HG02588 (cell line): ENCODE results near the gene ROCK2.

ENCODE experiments used
- ATAC-seq: cut with Tn5 transposase; IDR thresholded peaks from one replicate; pipeline ENCODE4 v1.9.1; 2021; ENCODE audit warnings: mild to moderate bottlenecking, moderate library complexity; ENCODE audit not compliant: unreplicated experiment

ROCK2 gene

DNA sequence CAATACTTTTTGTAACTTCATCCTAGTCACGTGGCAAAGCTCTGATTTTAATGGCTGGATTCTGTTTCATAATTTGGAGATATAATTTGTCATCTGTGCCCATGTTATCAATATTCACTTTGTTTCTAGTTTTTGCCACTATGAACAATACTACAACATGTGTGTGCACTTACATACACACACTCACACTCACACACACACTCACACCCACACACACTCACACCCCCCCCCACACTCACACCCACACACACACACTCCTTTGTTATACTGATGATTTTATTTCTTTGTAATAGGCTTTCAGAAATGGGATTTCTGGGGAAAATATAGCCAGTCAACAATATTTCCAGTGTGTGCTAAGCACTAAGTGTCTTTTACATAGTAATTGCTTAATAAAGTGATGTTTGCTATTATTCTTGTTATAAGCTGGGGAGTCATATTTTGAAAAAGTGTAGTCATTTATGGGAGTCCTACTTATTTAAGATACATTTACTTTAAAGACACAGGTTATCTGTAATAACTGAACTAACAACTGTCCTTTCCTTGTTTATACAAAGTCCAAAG is 22.8 kb upstream of the ROCK2 start:
- ATAC-seq = no peak

- ATAC-seq = no peak
Observed at GRCh38 chr2:11366326-11366741, 21.9 kb upstream of the ROCK2 start.

- no peak for ATAC-seq
Observed at GRCh38 chr2:11365096-11365879, 20.9 kb upstream of the ROCK2 start.

- no peak for ATAC-seq
Observed at GRCh38 chr2:11364565-11364887, 20.1 kb upstream of the ROCK2 start.

DNA sequence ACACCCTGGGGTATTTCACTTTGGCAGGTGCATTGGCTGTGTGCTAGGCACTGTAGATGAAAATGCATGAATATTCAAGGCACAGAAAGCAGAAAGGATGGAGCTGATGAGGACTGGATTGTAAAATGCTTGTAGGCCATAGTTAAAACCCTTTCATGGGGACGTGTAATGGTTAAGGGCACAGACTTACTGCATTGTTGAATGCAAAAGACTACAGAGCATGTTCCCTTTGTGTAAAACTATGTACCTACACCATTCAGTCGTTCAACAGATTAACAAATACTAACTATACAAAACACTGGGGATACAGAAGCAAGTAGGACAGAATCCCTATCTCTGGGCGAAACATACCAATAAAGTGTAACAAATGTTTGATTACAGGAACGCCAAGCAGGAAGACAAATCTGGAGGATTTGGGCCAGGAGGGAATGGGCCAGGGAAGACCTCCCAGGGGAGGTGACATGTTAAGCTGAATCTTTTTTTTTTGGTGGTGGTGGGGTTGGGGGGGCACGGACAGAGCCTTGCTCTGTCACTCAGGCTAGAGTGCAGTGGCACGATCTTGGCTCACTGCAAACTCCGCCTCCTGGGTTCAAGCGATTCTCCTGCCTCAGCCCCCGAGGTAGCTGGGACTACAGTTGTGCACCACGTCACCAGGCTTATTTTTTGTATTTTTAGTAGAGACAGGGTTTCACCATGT is 19.6 kb upstream of the ROCK2 start:
- no peak for ATAC-seq

DNA sequence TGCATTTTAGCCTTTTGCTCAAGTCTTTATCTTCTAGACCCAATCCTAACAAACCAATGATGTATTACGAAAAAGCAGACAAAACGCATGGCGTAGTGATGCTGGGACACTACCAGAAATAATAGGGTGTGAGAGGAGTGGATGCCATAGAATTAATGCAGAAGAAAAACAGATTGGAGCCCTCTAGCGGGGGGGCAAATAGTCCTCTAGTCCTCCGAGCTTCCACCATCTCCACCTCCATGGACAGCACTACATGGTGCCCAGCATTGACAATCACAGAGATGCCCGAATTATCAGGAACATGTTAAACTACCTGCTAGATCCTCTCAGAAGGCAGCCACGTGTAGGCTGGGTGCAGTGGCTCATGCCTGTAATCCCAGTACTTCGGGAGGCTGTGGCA is 15.4 kb upstream of the ROCK2 start:
- ATAC-seq = no peak

- no peak for ATAC-seq
Observed at GRCh38 chr2:11357428-11357972, 13.1 kb upstream of the ROCK2 start.

DNA sequence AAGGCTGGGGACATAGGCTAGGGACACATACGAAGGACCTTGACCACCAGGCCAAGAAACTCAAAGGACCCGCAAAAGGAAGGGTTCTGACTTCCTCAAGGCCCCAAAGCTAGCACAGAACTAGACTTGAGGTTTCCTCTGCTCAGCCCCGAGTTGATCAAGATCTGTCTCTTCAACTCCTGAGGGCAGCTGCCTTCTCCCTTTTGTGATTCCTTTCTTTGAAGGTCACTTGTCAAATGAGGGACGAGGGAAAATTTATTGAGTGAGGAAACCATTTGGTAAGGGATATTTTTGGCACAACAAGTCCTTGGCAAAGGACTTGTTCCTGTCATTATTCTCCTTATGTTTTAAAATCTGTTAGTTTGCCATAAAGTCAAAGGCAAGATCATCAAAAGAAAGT is 12.3 kb upstream of the ROCK2 start:
- ATAC-seq = no peak

DNA sequence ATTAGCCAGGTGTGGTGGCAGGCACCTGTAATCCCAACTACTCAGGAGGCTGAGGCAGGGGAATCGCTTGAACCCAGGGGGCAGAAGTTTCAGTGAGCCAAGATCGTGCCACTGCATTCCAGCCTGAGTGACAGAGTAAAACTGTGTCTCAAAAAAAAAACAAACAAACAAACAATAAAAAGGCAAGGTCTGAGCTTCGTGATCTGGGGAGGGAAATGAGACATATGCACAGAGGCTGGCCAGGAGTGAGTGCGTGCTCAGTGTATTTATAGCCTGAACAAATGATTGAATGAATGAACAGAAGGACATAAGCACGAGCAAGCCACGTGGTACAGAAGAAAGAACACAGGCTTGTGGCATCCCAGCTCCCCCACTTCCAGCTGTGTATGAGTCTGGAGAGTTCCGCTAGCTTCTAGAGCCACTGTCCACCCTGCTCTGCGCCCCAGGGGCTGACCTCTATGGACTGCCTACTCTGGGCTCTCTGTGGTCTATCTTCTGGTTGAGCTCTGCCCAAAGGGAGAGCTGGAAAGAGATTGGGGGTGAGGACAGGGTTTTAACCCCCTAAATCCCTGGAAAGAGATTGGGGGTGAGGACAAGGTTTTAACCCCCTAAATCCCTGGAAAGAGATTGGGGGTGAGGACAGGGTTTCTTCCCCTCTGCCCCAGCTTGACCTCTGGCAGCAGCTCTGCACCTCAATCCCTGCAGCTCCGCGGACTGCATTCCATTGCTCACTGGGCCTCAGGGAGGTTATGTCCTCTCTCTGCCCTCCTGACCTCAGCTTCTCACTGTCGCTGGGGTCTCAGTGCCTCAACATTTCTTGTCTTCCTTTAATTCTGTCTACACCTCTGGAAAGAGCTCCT is 11.0 kb upstream of the ROCK2 start:
- no peak for ATAC-seq

- no peak for ATAC-seq
Observed at GRCh38 chr2:11354363-11355154, 10.1 kb upstream of the ROCK2 start.

DNA sequence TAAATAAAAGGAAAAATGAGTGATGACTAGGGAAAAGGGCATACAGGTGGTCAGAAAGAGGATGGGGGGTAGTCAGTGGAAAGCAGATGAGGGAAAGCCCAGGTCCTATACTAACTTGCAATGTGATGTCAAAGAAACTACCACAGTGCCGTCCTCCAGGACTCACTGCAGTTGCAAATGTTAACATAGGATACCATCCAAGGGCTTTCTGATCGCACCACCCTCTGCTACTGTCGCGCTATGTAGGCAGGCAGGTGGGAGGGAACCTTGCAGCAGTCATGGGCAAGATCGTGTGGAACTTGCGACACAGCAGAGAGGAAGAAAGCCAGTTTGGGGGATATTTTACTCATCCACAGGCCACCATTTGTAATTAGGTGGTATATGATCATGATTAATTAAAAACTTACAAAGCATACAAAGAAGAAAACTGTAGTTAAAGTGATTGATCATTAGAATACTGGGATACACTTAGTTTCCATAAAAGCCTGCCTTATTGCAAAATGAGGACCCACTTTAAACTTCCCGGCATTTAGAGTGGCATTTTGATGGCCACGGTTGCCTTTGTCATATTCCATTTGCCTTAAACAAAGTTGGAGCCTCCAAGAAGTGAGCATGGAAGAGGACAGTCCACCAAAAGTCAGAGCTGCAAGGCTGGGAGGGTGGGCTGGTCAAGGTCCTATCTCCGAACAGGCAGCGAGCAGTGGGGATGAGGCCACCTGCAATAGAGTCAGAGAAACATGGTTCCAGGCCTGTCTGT is 8.5 kb upstream of the ROCK2 start:
- no peak for ATAC-seq

GRCh38 chr2:11348209-11348749 is 3.8 kb upstream of the ROCK2 start:
- ATAC-seq = no peak

GRCh38 chr2:11347403-11347959 is 3.0 kb upstream of the ROCK2 start:
- ATAC-seq = no peak

GRCh38 chr2:11346023-11346482 is 1.6 kb upstream of the ROCK2 start:
- ATAC-seq = no peak

DNA sequence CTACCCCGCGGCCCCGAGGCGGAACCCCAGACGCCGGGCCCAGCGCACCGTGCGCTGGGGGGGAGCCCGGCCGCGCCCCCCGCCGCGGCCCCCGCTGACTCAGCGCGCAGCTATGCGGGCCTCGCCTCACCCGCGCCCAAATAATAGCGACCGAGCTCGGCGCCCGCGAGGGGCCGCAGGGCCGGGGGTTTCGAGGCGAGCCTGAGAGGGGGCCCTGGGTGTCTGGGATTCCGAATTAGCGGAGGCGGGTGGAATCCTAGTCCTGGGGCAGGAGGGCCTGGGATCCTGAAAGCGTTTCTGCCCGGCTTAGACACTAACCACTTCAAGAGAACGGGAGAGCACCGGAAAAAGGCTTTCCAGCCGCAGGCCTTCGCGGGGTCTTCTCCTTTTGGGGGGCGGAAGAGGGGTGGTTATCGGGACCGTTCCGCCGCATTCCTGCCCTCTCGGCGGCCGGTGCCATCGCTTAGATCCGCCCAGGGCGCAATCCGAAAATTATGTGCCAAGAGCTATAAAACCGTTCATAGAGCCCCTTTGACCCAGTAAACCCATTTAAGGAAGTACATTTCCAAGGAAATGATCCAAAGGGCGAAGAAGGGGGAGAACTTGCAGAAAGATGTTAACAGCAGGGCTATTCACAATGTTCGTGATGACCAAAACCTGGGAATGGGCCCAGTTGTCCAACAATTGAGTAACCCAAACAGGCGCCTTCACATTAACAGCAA is 681 bp upstream of the ROCK2 start:
- peak; percentile 38 for ATAC-seq

DNA sequence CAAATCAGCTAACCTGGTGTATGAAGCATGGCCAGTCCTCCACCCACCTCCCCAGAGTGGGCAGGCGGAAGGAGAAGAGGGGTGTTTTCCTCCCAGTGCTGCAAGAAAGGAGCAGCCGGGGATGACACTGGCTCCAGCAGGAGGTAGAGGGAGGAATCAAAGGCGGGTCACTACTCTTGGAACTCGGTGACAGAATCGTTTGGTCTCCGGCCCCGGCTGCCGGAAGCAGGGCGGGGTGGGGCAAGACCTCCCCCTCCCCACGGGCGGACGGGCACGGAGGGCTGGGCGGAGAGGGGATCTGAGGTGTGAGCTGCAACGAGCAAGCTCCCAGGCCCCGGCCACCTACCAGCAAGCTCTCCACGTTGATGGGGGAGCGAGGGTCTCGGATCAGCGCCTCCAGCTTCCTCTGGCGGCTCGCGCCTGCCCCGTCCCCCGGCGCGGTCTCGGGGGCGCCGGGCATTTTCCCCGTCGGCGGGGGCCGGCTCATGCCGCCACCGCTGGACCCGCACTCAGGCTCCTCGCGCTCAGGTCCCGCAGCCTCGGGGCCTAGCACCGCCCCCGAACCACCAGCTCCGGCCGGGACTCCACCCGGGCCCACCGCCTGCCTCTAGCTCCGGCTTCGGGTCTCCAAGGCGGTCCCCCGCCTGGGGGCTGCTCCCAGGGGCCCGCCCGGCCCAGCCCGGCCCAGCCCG is 640 bp downstream of the ROCK2 start:
- peak; percentile 29 for ATAC-seq

DNA sequence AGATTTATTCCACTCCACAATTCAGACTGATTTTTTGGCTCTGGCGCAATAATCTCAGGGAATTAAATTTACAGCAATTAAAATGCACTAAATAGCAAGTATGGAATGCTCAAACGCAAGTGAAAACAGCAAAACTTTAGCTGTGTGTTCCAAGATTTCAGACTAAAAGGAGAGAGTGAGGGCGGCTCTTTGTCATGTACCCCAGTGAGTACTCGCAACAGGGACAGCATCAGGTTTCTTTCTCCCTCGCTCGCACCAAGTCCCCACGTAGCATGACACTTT is 1.1 kb downstream of the ROCK2 start:
- peak; percentile 23 for ATAC-seq
